SJSA1 (cell line): ENCODE results near the gene GLT6D1. TPM values are rescaled to one million over a fixed set of nuclear protein-coding genes. Genes with fewer than 3 reads are reported as not detected.

ENCODE experiments used
- DNase-seq, 2 experiments: peaks; one replicate each; pipeline ENCODE4 v3.0.0-alpha.2; 2015 to 2020; ENCODE audit warnings: low spot score in 2 of 2, low read depth in 1 of 2
- H3K27ac ChIP-seq: fragments of 250-450 bp; sonication (Bioruptor Pico); 2 replicates; pipeline ENCODE4 v1.5.1; 2020; ENCODE audit warnings: mild to moderate bottlenecking, moderate library complexity
- H3K27me3 ChIP-seq: fragments of 250-450 bp; sonication (Bioruptor Pico); replicated peaks from 2 replicates; pipeline ENCODE4 v1.5.1; 2020; ENCODE audit warnings: mild to moderate bottlenecking, moderate library complexity
- H3K36me3 ChIP-seq: fragments of 250-450 bp; sonication (Bioruptor Pico); 2 replicates; pipeline ENCODE4 v1.5.1; 2020; ENCODE audit warnings: mild to moderate bottlenecking
- H3K4me1 ChIP-seq: fragments of 250-450 bp; sonication (Bioruptor Pico); replicated peaks from 2 replicates; pipeline ENCODE4 v1.6.1; 2021; ENCODE audit warnings: mild to moderate bottlenecking
- H3K4me3 ChIP-seq: fragments of 250-450 bp; sonication (Bioruptor Pico); 2 replicates; pipeline ENCODE4 v1.5.1; 2020; ENCODE audit warnings: mild to moderate bottlenecking
- H3K9me3 ChIP-seq: fragments of 250-450 bp; sonication (Bioruptor Pico); replicated peaks from 2 replicates; pipeline ENCODE4 v1.5.1; 2020; ENCODE audit warnings: mild to moderate bottlenecking
- total RNA-seq: library from RNA; depleted of rRNA; stranded (reverse); fragments of >200 nt; shearing (Covaris generic); gene quantifications from 2 replicates; pipeline ENCODE4 v1.2.3, GENCODE V29; 2014

Gene GLT6D1
- total RNA-seq, 1 experiment from 2014 or later = not detected

DNA sequence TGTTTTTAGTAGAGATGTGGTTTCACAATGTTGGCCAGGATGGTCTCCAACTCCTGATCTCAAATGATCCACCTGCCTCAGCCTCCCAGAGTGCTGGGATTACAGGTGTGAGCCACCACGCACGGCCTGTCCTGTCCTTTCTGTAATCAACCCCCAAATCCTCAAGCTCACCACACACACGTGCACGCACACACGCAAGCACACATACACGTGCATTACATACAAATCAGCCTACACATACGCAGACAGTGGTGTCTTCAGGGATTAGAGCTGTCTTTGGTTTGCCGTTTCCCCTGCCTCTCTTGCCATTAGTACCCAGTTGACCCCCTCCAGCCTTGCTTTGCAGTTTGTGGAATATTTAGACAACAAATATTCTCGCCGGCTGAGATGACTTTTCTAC lies 6.5 kb downstream of the GLT6D1 start:
- H3K4me3 ChIP-seq = no peak overlapping the region
- H3K9me3 ChIP-seq = no peaks in the 10 kb centered on the region
- H3K4me1 ChIP-seq = no peaks in the 10 kb centered on the region
- DNase-seq = no peak
- H3K27ac ChIP-seq = no peak overlapping the region
- no peaks in the 10 kb centered on the region for H3K27me3 ChIP-seq
- no peaks in the 10 kb centered on the region for H3K36me3 ChIP-seq

DNA sequence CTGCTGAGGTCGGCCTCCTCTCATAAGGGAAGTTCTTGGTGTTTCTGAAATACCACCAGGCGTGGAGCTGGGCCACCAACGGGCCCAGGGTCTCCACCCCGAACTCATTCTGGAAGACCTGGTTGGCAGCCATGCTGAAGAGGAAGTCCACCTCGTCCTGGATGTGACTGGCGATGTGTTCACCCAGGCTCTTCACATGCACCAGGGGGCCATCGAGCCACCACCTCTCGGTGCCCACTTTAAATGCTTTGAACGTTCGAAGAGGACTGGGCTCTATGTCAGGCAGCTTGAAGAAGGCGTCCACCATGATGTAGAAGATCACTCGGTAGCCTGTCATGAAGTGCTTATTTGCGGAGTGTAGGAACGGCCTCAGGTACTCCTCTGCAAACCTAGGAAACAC lies 15.1 kb downstream of the GLT6D1 start:
- Histone ChIP-seq H3K4me3 (no peak overlapping the region), H3K36me3 (no peaks in the 10 kb centered on the region), H3K27me3 (peaks cover 25% of the 10 kb centered on the region), H3K4me1 (no peaks in the 10 kb centered on the region), H3K9me3 (no peaks in the 10 kb centered on the region), H3K27ac (no peak overlapping the region)
- DNase-seq = no peak

DNA sequence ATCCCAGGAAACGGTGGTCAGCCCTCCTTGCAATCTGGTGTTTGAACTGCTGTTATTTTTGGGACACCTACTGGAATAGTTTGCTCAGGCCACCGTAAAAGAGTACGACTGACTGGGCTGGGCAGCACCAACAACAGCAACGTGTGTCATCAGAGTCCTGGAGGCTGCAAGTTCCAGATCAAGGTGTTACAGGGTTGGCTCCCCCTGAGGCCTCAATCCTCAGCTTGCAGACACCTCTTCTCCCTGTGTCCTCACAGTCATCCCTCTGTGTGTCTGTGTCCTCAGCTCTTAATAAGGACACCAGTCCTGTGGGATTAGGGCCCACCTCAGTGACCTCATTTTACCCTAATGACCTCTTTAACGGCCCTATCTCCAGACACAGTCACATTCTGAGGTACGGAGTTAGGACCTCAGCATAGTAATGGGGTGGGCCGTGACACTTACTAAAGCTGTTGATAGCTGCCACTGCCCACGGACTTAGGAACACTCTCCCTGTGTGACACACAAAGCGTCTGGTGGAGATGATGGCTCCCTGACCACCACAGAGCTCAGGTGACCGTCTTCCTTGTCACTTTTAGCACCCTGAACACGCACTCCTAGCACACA lies 16.8 kb downstream of the GLT6D1 start:
- Histone ChIP-seq H3K27ac (no peak overlapping the region), H3K9me3 (no peaks in the 10 kb centered on the region), H3K4me3 (no peak overlapping the region), H3K4me1 (no peaks in the 10 kb centered on the region), H3K27me3 (peaks cover 30% of the 10 kb centered on the region), H3K36me3 (no peaks in the 10 kb centered on the region)
- no peak for DNase-seq

DNA sequence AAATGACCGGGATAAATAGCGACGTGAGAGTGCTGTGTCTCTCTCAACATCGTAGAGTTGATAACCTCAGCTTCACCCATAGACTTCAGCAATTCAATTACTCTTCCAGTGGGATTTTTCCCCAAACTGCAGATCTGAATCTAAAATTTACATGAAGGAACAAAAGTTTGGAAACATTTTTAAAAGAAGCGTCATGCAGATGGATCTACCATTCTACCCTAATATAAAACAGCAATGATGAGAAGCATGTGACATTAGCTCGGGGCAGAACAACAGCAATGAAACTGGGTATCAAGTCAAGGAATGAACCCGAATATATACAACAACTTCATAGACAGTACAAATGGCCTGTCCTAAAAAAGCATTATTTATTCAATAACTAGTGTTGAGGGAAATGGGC lies 18.8 kb downstream of the GLT6D1 start:
- Histone ChIP-seq H3K27ac (no peak overlapping the region), H3K4me3 (no peak overlapping the region), H3K4me1 (no peaks in the 10 kb centered on the region), H3K9me3 (no peaks in the 10 kb centered on the region), H3K36me3 (no peaks in the 10 kb centered on the region), H3K27me3 (peaks cover 37% of the 10 kb centered on the region)
- DNase-seq = no peak

DNA sequence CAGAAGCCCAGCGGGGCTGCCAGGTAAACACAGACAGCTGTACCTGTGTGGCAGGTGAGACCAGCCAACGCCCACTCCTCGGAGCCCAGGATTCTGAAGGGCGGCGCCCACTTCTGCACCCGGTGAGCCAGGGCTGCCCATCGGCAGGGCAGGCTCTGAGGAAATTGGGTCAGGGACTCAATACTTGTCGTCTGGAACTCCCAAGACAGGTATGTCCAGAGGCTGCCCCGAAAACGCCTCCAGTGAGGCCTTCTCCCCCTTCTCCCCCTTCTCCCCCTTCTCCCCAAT lies 19.8 kb downstream of the GLT6D1 start:
- H3K4me1 ChIP-seq = no peaks in the 10 kb centered on the region
- H3K36me3 ChIP-seq = no peaks in the 10 kb centered on the region
- H3K4me3 ChIP-seq = no peak overlapping the region
- no peaks in the 10 kb centered on the region for H3K9me3 ChIP-seq
- peak in 1 of 2 experiments; percentile 38 for DNase-seq
- H3K27ac ChIP-seq = no peak overlapping the region
- H3K27me3 ChIP-seq = peaks cover 47% of the 10 kb centered on the region

DNA sequence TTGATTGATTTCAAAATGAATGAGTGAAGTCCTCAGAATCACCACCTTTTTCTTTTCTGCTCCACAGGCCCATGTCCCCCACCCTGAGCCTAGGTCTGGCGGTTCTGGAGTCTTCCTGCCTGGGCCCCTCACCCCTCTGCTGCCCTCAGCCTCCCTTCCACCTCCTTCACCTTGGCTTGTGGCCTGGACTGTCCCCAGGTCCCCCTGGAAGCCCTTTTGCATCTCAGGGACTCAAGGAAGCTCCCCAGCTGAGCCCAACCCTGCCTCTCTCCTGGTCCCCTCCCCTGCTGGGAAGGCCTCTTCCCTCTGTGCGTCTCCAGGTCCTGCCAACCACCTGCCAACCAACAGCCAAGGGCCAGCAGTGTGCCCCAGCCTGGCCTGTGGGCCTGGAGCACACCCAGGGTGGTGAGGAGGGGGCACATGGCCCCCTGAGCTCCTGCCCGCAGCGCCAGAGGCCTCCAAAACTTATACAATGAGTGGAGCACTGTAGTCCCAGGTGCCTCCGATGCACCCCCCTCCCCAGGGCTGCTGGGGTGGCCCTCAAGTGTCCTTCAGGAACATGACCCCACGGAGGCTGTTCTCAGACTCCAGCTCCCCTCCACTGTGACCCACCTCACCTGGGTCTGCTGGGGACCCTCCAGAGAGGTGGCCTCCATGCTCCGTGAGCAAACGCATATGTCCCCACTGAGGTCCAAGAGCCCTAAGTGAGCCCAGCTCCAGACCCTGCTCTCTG lies 20.3 kb downstream of the GLT6D1 start:
- no peaks in the 10 kb centered on the region for H3K36me3 ChIP-seq
- H3K9me3 ChIP-seq = no peaks in the 10 kb centered on the region
- no peak for DNase-seq
- H3K4me3 ChIP-seq = no peak overlapping the region
- H3K4me1 ChIP-seq = no peaks in the 10 kb centered on the region
- no peak overlapping the region for H3K27ac ChIP-seq
- H3K27me3 ChIP-seq = peaks cover 47% of the 10 kb centered on the region

DNA sequence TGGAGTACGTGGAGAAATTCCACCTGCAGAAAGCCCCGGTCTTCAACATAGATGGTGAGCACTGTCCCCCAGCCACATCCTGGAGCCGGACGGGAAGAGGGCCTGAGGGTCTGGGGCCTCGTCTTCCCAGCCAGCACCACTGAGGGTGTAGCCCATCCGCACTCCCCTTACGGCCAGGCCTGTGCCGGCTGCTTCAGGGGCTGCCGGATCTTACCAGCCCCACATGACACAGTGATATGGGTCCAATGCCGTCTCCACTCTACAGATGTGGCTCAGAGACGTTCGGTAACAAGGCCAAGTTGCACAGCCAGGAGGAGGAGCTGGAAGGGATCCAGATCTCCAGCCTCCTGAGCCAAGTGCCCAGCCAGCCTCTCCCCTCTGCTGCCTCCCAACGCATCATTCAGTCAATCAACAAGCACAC lies 21.3 kb downstream of the GLT6D1 start:
- Histone ChIP-seq H3K9me3 (no peaks in the 10 kb centered on the region), H3K27me3 (peaks cover 38% of the 10 kb centered on the region), H3K36me3 (no peaks in the 10 kb centered on the region), H3K4me3 (no peak overlapping the region), H3K27ac (no peak overlapping the region), H3K4me1 (no peaks in the 10 kb centered on the region)
- DNase-seq = no peak

DNA sequence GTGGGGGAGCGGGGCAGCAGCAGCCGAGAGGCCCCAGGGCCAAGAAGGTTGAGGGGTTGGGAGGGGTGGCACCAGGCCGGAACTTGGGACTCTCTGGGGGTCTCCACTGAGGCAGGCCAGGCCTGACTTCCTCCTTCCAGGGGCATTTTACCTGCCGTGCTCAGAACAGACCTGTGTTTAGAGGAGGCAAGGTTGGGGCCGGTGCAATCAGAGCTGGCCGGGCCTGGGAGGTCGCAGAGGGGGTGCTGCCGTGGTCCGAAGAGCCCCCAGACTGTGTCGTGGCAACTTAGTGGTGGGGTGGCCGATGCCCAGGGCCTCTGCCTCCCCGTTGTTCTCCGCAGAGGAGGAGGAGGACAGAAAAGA lies 21.8 kb downstream of the GLT6D1 start:
- Histone ChIP-seq H3K4me1 (no peaks in the 10 kb centered on the region), H3K4me3 (no peak overlapping the region), H3K27ac (no peak overlapping the region), H3K36me3 (no peaks in the 10 kb centered on the region), H3K9me3 (no peaks in the 10 kb centered on the region), H3K27me3 (peaks cover 38% of the 10 kb centered on the region)
- DNase-seq = no peak

DNA sequence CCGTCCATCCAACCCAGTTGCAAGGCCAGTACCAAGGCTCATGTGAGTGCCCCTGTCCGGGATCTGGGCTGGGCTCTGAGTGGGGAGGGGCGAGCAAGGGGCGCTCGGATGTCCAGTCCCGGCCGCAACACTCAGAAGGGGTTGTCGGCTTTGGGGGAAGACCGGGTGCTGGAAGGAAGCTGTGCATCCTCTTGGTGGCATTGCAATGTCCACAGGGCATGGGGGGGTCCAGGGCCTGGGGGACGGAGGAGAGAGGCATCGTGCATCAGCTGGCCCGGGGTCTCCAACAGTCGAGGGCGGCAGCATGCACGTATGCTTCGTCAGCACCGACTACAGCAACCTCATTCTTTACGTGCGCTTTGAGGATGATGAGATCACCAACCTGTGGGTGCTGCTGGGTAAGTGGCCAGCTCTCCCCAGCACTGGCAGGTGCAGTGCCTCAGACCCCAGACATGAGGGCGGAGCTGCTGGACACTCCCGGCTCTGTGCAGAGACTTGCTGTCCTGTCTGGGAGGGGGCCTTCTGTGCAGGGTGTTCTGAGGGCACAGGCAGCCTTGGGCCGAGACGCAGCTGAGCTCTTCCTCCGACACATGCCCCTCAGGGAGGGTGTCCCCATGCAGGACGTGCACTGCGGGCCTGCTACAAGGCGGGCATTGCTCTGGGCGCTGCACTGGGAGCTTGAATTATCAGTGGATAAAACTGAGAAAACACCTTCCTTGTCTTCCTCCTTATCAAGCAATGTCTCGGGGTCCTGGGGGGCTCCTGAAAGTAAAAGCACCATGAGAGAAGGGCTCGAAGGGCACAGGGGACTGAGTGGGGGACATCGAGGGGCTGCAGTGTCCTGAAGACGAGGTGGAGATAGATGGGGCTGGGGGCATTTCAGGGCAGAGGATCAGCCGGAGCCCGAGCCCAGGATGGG lies 22.5 kb downstream of the GLT6D1 start:
- Histone ChIP-seq H3K27me3 (peaks cover 33% of the 10 kb centered on the region), H3K9me3 (no peaks in the 10 kb centered on the region), H3K27ac (no peak overlapping the region), H3K4me3 (no peak overlapping the region), H3K36me3 (no peaks in the 10 kb centered on the region), H3K4me1 (no peaks in the 10 kb centered on the region)
- DNase-seq = no peak

DNA sequence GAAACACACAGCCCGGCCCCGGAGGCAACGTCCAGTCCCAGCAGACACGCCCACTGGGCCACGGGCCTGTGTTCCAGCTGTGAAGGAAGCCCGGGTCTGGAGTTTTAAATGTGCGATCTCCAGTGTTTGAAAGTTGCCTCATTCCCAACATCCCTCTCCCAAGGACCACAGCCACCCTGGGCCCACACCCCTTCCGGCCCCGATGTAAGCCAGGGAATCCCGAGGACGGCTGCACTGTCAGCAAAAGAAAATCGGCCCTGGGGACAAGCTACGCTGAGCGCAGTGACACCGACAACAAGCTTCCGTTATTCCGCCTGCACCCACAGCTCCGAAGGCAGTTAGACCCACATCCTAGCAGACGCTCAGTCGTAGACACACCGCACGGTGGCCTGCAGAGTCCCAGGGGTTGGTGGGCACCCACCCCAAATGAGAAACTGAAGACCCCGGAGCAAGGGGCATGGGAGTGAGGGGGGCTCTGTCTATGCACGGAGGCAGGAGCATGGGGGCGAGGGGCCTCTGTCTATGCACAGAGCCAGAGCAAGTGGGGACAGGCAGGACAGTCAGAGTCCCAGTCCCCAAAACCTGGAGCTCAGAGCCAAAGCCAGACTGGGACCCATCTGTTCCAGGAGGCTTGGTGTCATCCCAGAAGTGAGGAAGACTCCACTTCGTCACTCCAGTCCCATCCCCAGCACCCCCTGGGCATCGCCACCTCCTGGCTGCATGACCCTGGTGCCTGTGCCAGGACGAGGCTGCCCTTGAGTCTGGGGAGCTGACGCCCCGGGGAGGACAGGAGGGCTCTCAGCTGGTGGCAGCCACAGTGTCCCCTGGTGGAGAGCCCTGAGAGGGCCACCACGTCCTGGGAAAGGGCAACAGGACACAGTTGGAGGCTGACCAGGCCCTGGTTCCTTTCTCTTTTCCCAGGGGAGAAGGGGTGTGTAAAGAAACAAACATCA lies 23.4 kb downstream of the GLT6D1 start:
- Histone ChIP-seq H3K4me3 (no peak overlapping the region), H3K27me3 (peaks cover 30% of the 10 kb centered on the region), H3K27ac (no peak overlapping the region), H3K9me3 (no peaks in the 10 kb centered on the region), H3K4me1 (no peaks in the 10 kb centered on the region), H3K36me3 (no peaks in the 10 kb centered on the region)
- DNase-seq = no peak

DNA sequence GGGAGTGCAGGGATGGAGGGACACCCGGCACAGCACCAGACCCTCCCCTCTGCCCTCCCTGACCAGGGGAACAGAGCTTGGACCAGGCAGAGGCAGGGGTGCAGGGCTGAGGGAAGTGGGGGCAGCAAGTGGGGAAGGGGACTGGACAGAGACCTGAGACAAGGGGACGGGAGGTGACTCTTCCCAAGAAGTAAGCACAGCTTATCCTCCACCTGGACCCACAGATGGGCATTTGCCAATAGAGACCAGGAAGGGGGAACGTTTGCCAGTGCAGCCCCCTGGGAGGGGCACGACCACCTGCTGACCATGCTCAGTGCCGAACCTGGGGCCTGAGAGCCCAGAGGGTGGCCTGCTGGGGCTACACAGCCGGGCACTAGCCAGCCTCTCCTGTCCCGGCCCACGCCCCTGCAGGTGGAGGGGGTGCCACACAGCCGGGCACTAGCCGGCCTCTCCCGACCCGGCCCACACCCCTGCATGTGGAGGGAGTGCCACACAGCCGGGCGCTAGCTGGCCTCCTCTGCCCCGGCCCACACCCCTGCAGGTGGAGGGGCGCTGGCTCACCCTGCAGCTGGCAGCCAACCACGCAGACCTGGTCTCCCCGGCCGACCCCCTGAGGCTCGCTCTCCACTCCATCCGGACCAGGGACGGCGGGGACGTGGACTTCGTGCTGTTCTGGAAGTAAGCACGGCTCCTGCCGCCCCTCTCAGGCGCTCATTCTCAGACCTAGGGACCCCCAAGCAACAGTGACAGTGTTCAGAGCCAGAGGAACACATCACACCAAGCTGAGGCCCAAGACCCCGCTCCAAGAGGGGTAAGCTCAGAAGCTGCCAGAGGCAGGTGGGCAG lies 24.3 kb downstream of the GLT6D1 start:
- Histone ChIP-seq H3K4me1 (no peaks in the 10 kb centered on the region), H3K9me3 (no peaks in the 10 kb centered on the region), H3K27ac (no peak overlapping the region), H3K4me3 (no peak overlapping the region), H3K36me3 (no peaks in the 10 kb centered on the region), H3K27me3 (peaks cover 23% of the 10 kb centered on the region; the same call in 1 of the 2 replicates)
- DNase-seq = no peak

DNA sequence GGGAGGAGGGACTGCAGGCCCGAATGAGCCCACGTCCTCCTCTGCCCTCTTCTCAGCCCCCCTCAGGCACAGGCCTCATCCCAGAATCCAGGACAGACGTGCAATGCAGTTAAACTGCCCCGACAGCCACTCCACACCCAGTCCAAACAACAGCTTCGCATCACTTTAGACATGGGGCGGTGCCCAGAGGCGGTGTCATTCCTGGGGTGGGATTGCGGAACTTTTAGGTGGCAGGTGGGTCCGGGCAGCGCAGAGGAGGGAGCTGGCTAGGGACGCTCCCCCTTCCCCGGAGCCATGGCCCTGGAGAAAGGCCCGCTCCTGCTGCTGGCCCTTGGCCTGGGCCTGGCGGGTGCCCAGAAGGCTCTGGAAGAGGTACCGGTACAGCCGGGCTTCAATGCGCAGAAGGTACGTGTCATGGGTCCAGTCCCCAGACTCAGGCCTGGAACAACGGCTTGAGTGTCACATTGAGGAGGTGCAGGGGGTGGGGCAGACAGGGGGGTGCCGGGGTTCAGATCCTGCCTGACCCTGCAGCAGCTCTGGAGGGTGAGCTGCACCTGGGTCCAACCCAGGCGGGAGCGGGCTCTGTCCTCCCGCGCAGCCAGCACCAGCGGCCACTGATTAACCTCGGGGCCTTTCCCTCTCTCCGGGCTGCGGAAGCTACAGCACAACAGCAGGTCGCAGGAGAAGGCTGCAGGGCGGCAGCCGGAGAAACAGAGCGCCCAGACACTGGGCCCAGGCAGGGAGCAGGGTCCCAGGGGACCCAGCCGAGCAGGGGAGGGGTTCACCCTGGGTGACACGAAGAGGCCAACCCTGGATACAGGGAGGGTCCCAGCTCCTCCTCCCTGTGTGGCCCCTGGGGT lies 25.2 kb downstream of the GLT6D1 start:
- Histone ChIP-seq H3K9me3 (no peaks in the 10 kb centered on the region), H3K27me3 (peaks cover 23% of the 10 kb centered on the region; the same call in 1 of the 2 replicates), H3K4me3 (no peak overlapping the region), H3K36me3 (no peaks in the 10 kb centered on the region), H3K4me1 (no peaks in the 10 kb centered on the region), H3K27ac (no peak overlapping the region)
- DNase-seq = no peak
